Gastrocnemius medialis (tissue), 4 donors: ENCODE measurements around the gene GNAQ. TPM values are rescaled to one million over a fixed set of nuclear protein-coding genes. Genes with fewer than 3 reads are reported as not detected.
"Not testable (repeated sequence)": the region's sequence is repeated elsewhere in the genome, so short reads cannot be mapped to it uniquely, and the experiment has no call there.

Experiments used
- ATAC-seq, 2 donors: fragments of 150-250 bp; one replicate each; pipeline ENCODE4 v1.9.1; 2016
- DNase-seq, 2 donors: peaks; one replicate each; pipeline ENCODE4 v3.0.0-alpha.2; 2019
- H3K27ac ChIP-seq, 4 donors: fragments of 200-600 bp; sonication (generic); 1 replicate in 1 of 4; 2 replicates in 3 of 4; pipeline ENCODE4 v1.5.1; 2016 to 2018; ENCODE audit warnings: mild to moderate bottlenecking in 2 of 4, moderate library complexity in 1 of 4
- H3K27me3 ChIP-seq, 3 donors: fragments of 200-600 bp; sonication (generic) in 2 of 3; 1 replicate in 1 of 3; 2 replicates in 2 of 3; pipeline versions ENCODE4 v1.5.1 to v1.6.0; 2016 to 2019; ENCODE audit warnings: mild to moderate bottlenecking in 1 of 3, moderate library complexity in 1 of 3
- H3K36me3 ChIP-seq, 2 donors: fragments of 200-600 bp; sonication (generic) in 1 of 2; one replicate each; pipeline ENCODE4 v1.5.1; 2017 to 2018
- H3K4me1 ChIP-seq, 2 donors: fragments of 200-600 bp; sonication (generic) in 1 of 2; one replicate each; pipeline ENCODE4 v1.5.1; 2016 to 2017; ENCODE audit warnings: mild to moderate bottlenecking in 2 of 2
- H3K4me3 ChIP-seq, 4 donors: fragments of 200-600 bp; sonication (generic) in 3 of 4; 1 replicate in 1 of 4; 2 replicates in 3 of 4; pipeline ENCODE4 v1.5.1; 2016 to 2019; ENCODE audit warnings: mild to moderate bottlenecking in 2 of 4
- H3K9me3 ChIP-seq, 3 donors: fragments of 200-600 bp; sonication (generic) in 2 of 3; 1 replicate in 1 of 3; 2 replicates in 2 of 3; pipeline ENCODE4 v1.5.1; 2016 to 2019
- CTCF ChIP-seq, 5 experiments: fragments of 450-650 bp in 3 of 5; fragments of 200-600 bp in 2 of 5; sonication (generic) in 2 of 5; IDR thresholded peaks in 4 of 5; conservative IDR thresholded peaks in 1 of 5; 1 replicate in 4 of 5; 2 replicates in 1 of 5; pipeline ENCODE4 v1.5.1; 2016 to 2019; ENCODE audit warnings: antibody characterized with exemption in 5 of 5, mild to moderate bottlenecking in 3 of 5, moderate library complexity in 3 of 5
- POLR2A ChIP-seq, 2 donors: fragments of 450-650 bp; IDR thresholded peaks; one replicate each; pipeline ENCODE4 v1.6.1; 2017; ENCODE audit warnings: antibody characterized with exemption in 2 of 2, mild to moderate bottlenecking in 2 of 2, moderate library complexity in 2 of 2
- in situ Hi-C, 4 donors: fragments of 200-750 bp; cut with MboI; loops; one replicate each; pipeline versions ENCODE4 v1.15.0 to v1.8.0; 2017; ENCODE audit warnings: low sequenced_read_pairs in 4 of 4
- intact Hi-C: fragments of 100-400 bp; cut with DNase I; formaldehyde crosslinking; loops from one replicate; pipeline ENCODE4 v1.15.1; 2023; ENCODE audit warnings: low total_unique reads
- total RNA-seq, 4 donors: library from RNA; depleted of rRNA; stranded (reverse); fragments of >200 nt; gene quantifications; one replicate each; pipeline versions ENCODE4 v1.1.0 to v1.2.3, GENCODE V29; 2016

The GNAQ gene
- total RNA-seq, 4 donors from 2014 or later = 11.3 to 25.9 (median 18.7) TPM

GRCh38 chr9:77882294-77882693 lies 149.3 kb downstream of the GNAQ start:
- Histone ChIP-seq H3K9me3 (no peaks in the 10 kb centered on the region), H3K4me3 (no peak overlapping the region), H3K27ac (no peak overlapping the region), H3K4me1 (peaks cover 8 to 21% of the 10 kb centered on the region in 2 donors), H3K27me3 (no peaks in the 10 kb centered on the region), H3K36me3 (no peaks in the 10 kb centered on the region)
- TF ChIP-seq POLR2A (IDR thresholded peaks at IDR 0.05) (no peak), CTCF (IDR thresholded peaks at IDR 0.05 in 4 of 5, conservative IDR thresholded peaks at IDR 0.05 in 1 of 5) (no peak)
- intact Hi-C loops (no loop called here), in situ Hi-C loops (no loop called here)
- DNase-seq = no peak
- ATAC-seq = no peak

- ATAC-seq, intact Hi-C loops, H3K27me3 ChIP-seq, in situ Hi-C loops, H3K27ac ChIP-seq, DNase-seq, H3K36me3 ChIP-seq, H3K9me3 ChIP-seq, H3K4me3 ChIP-seq: not testable (repeated sequence)
- H3K4me1 ChIP-seq = peaks cover 8 to 21% of the 10 kb centered on the region in 2 donors
Observed at GRCh38 chr9:77881634-77882033, 150.0 kb downstream of the GNAQ start.

GRCh38 chr9:77881111-77881510 lies 150.5 kb downstream of the GNAQ start:
- in situ Hi-C loops (no loop called here), intact Hi-C loops (no loop called here)
- Histone ChIP-seq H3K4me3 (no peak overlapping the region), H3K27ac (no peak overlapping the region), H3K4me1 (peaks cover 8 to 25% of the 10 kb centered on the region in 2 donors), H3K36me3 (no peaks in the 10 kb centered on the region), H3K9me3 (no peaks in the 10 kb centered on the region), H3K27me3 (no peaks in the 10 kb centered on the region)
- ATAC-seq (no peak), DNase-seq (no peak)
- TF ChIP-seq CTCF (IDR thresholded peaks at IDR 0.05 in 4 of 5, conservative IDR thresholded peaks at IDR 0.05 in 1 of 5) (no peak), POLR2A (IDR thresholded peaks at IDR 0.05) (no peak)

GRCh38 chr9:77879437-77879943 lies 152.1 kb downstream of the GNAQ start:
- intact Hi-C loops = no loop called here
- Histone ChIP-seq H3K27ac (no peak overlapping the region), H3K4me3 (no peak overlapping the region), H3K36me3 (no peaks in the 10 kb centered on the region), H3K9me3 (no peaks in the 10 kb centered on the region), H3K4me1 (peaks cover 8 to 23% of the 10 kb centered on the region in 2 donors), H3K27me3 (no peaks in the 10 kb centered on the region)
- TF ChIP-seq POLR2A (IDR thresholded peaks at IDR 0.05) (no peak), CTCF (IDR thresholded peaks at IDR 0.05 in 4 of 5, conservative IDR thresholded peaks at IDR 0.05 in 1 of 5) (no peak)
- DNase-seq (no peak), ATAC-seq (no peak)
- in situ Hi-C loops = no loop called here

- H3K27ac ChIP-seq, H3K27me3 ChIP-seq, DNase-seq, ATAC-seq, H3K4me3 ChIP-seq, in situ Hi-C loops, H3K36me3 ChIP-seq, intact Hi-C loops, H3K9me3 ChIP-seq: not testable (repeated sequence)
- peaks cover 8 to 16% of the 10 kb centered on the region in 2 donors for H3K4me1 ChIP-seq
Observed at GRCh38 chr9:77878793-77879192, 152.8 kb downstream of the GNAQ start.

- H3K4me3 ChIP-seq = no peak overlapping the region
- no peaks in the 10 kb centered on the region for H3K27me3 ChIP-seq
- peaks cover 0 to 10% of the 10 kb centered on the region in 2 donors for H3K4me1 ChIP-seq
- DNase-seq (no peak), ATAC-seq (no peak)
- TF ChIP-seq CTCF (IDR thresholded peaks at IDR 0.05 in 4 of 5, conservative IDR thresholded peaks at IDR 0.05 in 1 of 5) (no peak), POLR2A (IDR thresholded peaks at IDR 0.05) (no peak)
- no peaks in the 10 kb centered on the region for H3K9me3 ChIP-seq
- no peaks in the 10 kb centered on the region for H3K36me3 ChIP-seq
- in situ Hi-C loops = no loop called here
- intact Hi-C loops = no loop called here
- H3K27ac ChIP-seq = no peak overlapping the region
Observed at GRCh38 chr9:77877976-77878375, 153.6 kb downstream of the GNAQ start.
